Measurements from ENCODE around the gene VTI1A.

Gene VTI1A

DNA sequence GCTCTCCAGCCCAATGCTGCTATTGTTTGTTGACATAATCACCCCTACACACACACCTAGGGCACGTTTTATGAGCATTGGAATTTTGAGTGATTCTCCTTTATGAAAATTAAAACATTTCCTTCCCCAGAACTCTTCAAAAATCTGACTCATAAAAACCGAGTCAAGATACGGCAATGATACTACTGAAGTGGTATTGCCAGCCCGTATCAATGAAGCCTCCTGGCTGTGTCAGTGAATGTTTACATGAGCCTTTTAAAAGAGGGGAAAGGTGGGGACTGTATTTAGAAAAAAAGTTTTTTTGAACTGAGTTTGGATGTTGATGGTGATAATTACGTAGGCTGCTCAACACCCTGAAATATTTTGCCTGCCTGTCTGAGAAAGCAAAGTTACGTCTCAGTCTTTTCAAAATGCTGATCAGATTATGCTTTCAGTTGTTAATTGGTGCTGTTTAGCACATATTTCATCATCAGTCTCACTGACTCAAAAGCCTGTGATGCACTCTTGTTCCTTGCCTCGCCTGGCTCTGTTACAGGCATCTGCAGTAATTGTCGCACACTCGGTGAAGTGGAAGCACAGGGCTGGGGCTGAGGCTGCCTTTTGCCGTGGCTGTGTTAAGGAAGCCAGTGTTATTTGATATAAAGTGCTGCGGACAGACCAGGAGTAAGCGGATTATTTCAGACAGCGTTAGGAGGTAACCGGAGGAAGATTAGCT, 345.6 kb downstream of the VTI1A start (continued):
- TF ChIP-seq, protein P1, sequence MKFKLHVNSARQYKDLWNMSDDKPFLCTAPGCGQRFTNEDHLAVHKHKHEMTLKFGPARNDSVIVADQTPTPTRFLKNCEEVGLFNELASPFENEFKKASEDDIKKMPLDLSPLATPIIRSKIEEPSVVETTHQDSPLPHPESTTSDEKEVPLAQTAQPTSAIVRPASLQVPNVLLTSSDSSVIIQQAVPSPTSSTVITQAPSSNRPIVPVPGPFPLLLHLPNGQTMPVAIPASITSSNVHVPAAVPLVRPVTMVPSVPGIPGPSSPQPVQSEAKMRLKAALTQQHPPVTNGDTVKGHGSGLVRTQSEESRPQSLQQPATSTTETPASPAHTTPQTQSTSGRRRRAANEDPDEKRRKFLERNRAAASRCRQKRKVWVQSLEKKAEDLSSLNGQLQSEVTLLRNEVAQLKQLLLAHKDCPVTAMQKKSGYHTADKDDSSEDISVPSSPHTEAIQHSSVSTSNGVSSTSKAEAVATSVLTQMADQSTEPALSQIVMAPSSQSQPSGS (tag by site-specific recombination; IDR thresholded peaks at IDR 0.05; ENCODE audit: low read depth): no peak
- TF ChIP-seq ZBTB1 (tag by site-specific recombination; IDR thresholded peaks at IDR 0.05) (0 out of 2 replicates have a peak, but pooled peaks have one; percentile 41), ZNF660 (tag by site-specific recombination; IDR thresholded peaks at IDR 0.05) (peak; percentile 80), KLF7 (tag by site-specific recombination; IDR thresholded peaks at IDR 0.05; ENCODE audit: borderline replicate concordance) (no peak), GLIS2 (tag by site-specific recombination; IDR thresholded peaks at IDR 0.05) (no peak), TRIM28 (IDR thresholded peaks at IDR 0.05; ENCODE audit: borderline replicate concordance, low read length) (no peak), ZSCAN30 (tag by site-specific recombination; IDR thresholded peaks at IDR 0.05) (no peak), ZFP69B (tag by site-specific recombination; IDR thresholded peaks at IDR 0.05) (no peak), SETDB1 (IDR thresholded peaks at IDR 0.05; ENCODE audit: insufficient read length, low read length) (no peak), ZIC2 (tag by site-specific recombination; IDR thresholded peaks at IDR 0.05) (no peak), ZNF76 (tag by site-specific recombination; IDR thresholded peaks at IDR 0.05; ENCODE audit: borderline replicate concordance, low read depth) (no peak), OSR2 (tag by site-specific recombination; IDR thresholded peaks at IDR 0.05) (no peak; the same call in 1 of the 2 replicates), ZNF561 (tag by site-specific recombination; IDR thresholded peaks at IDR 0.05; ENCODE audit: borderline replicate concordance) (peak; percentile 67; the same call in 1 of the 2 replicates), ZNF544 (tag by site-specific recombination; IDR thresholded peaks at IDR 0.05) (no peak), ZNF670 (tag by site-specific recombination; IDR thresholded peaks at IDR 0.05; ENCODE audit: low read depth) (no peak), ZNF600 (tag by site-specific recombination; IDR thresholded peaks at IDR 0.05) (peak; percentile 97), BCL11B (tag by site-specific recombination; IDR thresholded peaks at IDR 0.05; ENCODE audit: low read depth) (no peak), ZNF2 (tag by site-specific recombination; IDR thresholded peaks at IDR 0.05) (no peak), ZNF223 (tag by site-specific recombination; IDR thresholded peaks at IDR 0.05) (no peak), ZNF626 (tag by site-specific recombination; IDR thresholded peaks at IDR 0.05) (no peak), ZNF521 (tag by site-specific recombination; IDR thresholded peaks at IDR 0.05) (no peak), ZNF560 (tag by site-specific recombination; IDR thresholded peaks at IDR 0.05; ENCODE audit: borderline replicate concordance) (no peak), ZNF585B (tag by site-specific recombination; IDR thresholded peaks at IDR 0.05) (no peak), ZNF677 (tag by site-specific recombination; IDR thresholded peaks at IDR 0.05) (no peak), ZNF16 (tag by site-specific recombination; IDR thresholded peaks at IDR 0.05; ENCODE audit: low read depth) (no peak)
- TF ChIP-seq, protein P2, sequence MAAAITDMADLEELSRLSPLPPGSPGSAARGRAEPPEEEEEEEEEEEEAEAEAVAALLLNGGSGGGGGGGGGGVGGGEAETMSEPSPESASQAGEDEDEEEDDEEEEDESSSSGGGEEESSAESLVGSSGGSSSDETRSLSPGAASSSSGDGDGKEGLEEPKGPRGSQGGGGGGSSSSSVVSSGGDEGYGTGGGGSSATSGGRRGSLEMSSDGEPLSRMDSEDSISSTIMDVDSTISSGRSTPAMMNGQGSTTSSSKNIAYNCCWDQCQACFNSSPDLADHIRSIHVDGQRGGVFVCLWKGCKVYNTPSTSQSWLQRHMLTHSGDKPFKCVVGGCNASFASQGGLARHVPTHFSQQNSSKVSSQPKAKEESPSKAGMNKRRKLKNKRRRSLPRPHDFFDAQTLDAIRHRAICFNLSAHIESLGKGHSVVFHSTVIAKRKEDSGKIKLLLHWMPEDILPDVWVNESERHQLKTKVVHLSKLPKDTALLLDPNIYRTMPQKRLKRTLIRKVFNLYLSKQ (tag by site-specific recombination; IDR thresholded peaks at IDR 0.05; ENCODE audit: borderline replicate concordance): no peak
- TF ChIP-seq, protein P3, sequence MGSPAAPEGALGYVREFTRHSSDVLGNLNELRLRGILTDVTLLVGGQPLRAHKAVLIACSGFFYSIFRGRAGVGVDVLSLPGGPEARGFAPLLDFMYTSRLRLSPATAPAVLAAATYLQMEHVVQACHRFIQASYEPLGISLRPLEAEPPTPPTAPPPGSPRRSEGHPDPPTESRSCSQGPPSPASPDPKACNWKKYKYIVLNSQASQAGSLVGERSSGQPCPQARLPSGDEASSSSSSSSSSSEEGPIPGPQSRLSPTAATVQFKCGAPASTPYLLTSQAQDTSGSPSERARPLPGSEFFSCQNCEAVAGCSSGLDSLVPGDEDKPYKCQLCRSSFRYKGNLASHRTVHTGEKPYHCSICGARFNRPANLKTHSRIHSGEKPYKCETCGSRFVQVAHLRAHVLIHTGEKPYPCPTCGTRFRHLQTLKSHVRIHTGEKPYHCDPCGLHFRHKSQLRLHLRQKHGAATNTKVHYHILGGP (tag by site-specific recombination; IDR thresholded peaks at IDR 0.05): no peak
- TF ChIP-seq, protein P4, sequence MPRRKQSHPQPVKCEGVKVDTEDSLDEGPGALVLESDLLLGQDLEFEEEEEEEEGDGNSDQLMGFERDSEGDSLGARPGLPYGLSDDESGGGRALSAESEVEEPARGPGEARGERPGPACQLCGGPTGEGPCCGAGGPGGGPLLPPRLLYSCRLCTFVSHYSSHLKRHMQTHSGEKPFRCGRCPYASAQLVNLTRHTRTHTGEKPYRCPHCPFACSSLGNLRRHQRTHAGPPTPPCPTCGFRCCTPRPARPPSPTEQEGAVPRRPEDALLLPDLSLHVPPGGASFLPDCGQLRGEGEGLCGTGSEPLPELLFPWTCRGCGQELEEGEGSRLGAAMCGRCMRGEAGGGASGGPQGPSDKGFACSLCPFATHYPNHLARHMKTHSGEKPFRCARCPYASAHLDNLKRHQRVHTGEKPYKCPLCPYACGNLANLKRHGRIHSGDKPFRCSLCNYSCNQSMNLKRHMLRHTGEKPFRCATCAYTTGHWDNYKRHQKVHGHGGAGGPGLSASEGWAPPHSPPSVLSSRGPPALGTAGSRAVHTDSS (tag by site-specific recombination; IDR thresholded peaks at IDR 0.05): no peak
- TF ChIP-seq, protein P5, sequence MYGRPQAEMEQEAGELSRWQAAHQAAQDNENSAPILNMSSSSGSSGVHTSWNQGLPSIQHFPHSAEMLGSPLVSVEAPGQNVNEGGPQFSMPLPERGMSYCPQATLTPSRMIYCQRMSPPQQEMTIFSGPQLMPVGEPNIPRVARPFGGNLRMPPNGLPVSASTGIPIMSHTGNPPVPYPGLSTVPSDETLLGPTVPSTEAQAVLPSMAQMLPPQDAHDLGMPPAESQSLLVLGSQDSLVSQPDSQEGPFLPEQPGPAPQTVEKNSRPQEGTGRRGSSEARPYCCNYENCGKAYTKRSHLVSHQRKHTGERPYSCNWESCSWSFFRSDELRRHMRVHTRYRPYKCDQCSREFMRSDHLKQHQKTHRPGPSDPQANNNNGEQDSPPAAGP (tag by site-specific recombination; IDR thresholded peaks at IDR 0.05): 0 out of 2 replicates have a peak, but pooled peaks have one; percentile 33
- TF ChIP-seq, protein P6, sequence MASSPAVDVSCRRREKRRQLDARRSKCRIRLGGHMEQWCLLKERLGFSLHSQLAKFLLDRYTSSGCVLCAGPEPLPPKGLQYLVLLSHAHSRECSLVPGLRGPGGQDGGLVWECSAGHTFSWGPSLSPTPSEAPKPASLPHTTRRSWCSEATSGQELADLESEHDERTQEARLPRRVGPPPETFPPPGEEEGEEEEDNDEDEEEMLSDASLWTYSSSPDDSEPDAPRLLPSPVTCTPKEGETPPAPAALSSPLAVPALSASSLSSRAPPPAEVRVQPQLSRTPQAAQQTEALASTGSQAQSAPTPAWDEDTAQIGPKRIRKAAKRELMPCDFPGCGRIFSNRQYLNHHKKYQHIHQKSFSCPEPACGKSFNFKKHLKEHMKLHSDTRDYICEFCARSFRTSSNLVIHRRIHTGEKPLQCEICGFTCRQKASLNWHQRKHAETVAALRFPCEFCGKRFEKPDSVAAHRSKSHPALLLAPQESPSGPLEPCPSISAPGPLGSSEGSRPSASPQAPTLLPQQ (tag by site-specific recombination; IDR thresholded peaks at IDR 0.05): no peak
- TF ChIP-seq, protein P7, sequence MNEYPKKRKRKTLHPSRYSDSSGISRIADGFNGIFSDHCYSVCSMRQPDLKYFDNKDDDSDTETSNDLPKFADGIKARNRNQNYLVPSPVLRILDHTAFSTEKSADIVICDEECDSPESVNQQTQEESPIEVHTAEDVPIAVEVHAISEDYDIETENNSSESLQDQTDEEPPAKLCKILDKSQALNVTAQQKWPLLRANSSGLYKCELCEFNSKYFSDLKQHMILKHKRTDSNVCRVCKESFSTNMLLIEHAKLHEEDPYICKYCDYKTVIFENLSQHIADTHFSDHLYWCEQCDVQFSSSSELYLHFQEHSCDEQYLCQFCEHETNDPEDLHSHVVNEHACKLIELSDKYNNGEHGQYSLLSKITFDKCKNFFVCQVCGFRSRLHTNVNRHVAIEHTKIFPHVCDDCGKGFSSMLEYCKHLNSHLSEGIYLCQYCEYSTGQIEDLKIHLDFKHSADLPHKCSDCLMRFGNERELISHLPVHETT (tag by site-specific recombination; IDR thresholded peaks at IDR 0.05): no peak
